Peyer's patch (tissue), 4 donors: Measurements from ENCODE around the gene LILRB4.
"Not testable (repeated sequence)": the region's sequence is repeated elsewhere in the genome, so short reads cannot be mapped to it uniquely, and the experiment has no call there.

Source experiments
- CTCF ChIP-seq, 6 experiments: fragments of 450-650 bp in 4 of 6; fragments of 200-600 bp in 2 of 6; sonication (generic) in 1 of 6; IDR thresholded peaks; one replicate each; pipeline ENCODE4 v1.5.1; 2017 to 2019; ENCODE audit warnings: antibody characterized with exemption in 6 of 6, mild to moderate bottlenecking in 3 of 6, moderate library complexity in 1 of 6
- POLR2A ChIP-seq, 2 donors: fragments of 450-650 bp; IDR thresholded peaks; one replicate each; pipeline ENCODE4 v1.5.1; 2017; ENCODE audit warnings: antibody characterized with exemption in 2 of 2, mild to moderate bottlenecking in 2 of 2, moderate library complexity in 2 of 2

GRCh38 chr19:54624234-54624633 lies 38.6 kb upstream of the LILRB4 start:
- not testable (repeated sequence) for TF ChIP-seq CTCF, POLR2A (IDR thresholded peaks at IDR 0.05)
